ENCODE results near the gene COL26A1.
A peak's percentile ranks its signal among the peaks of the same experiment; 100 is the strongest.

Gene COL26A1

GRCh38 chr7:101352920-101353308 is 9.8 kb upstream of the COL26A1 start:
- H3K27me3 ChIP-seq = peaks cover 0 to 34% of the 10 kb centered on the region in 2 donors
- intact Hi-C loops (cut with DNase I; ENCODE audit: low total_unique reads) = no loop called here
- H3K4me1 ChIP-seq = no peaks in the 10 kb centered on the region
- no peak overlapping the region for H3K4me3 ChIP-seq
- DNase-seq = no peak
- no peaks in the 10 kb centered on the region for H3K36me3 ChIP-seq
- H3K27ac ChIP-seq = no peak overlapping the region
- H3K9me3 ChIP-seq = no peaks in the 10 kb centered on the region
- TF ChIP-seq, protein P1, sequence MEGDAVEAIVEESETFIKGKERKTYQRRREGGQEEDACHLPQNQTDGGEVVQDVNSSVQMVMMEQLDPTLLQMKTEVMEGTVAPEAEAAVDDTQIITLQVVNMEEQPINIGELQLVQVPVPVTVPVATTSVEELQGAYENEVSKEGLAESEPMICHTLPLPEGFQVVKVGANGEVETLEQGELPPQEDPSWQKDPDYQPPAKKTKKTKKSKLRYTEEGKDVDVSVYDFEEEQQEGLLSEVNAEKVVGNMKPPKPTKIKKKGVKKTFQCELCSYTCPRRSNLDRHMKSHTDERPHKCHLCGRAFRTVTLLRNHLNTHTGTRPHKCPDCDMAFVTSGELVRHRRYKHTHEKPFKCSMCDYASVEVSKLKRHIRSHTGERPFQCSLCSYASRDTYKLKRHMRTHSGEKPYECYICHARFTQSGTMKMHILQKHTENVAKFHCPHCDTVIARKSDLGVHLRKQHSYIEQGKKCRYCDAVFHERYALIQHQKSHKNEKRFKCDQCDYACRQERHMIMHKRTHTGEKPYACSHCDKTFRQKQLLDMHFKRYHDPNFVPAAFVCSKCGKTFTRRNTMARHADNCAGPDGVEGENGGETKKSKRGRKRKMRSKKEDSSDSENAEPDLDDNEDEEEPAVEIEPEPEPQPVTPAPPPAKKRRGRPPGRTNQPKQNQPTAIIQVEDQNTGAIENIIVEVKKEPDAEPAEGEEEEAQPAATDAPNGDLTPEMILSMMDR (IDR thresholded peaks at IDR 0.05) = no peak

DNA sequence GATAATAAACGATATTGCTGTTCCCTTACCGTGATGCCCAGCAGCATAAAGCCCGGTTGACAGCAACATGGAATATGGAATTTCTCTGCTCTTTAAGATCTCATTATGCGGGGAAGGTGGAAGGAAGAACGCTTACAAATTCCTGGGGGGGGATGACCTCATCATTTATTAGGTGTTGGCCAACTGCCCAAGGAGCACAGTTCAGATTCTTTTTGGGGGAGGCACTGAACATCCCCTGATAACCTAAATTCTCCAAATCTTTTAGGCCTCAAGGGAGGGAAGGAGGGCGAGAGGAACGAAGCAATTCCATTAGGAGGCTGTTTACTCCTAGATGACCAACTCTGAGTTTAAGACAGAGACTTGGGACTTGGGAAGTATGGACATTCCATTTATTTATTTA is 5.2 kb upstream of the COL26A1 start:
- TF ChIP-seq, protein P1 (IDR thresholded peaks at IDR 0.05) = no peak
- Histone ChIP-seq H3K9me3 (no peaks in the 10 kb centered on the region), H3K27me3 (peaks cover 0 to 31% of the 10 kb centered on the region in 2 donors), H3K36me3 (no peaks in the 10 kb centered on the region), H3K4me3 (no peak overlapping the region), H3K4me1 (peaks cover 0 to under 1% (median 0%) of the 10 kb centered on the region in 4 donors), H3K27ac (no peak overlapping the region)
- intact Hi-C loops (cut with DNase I; ENCODE audit: low total_unique reads) = no loop called here
- no peak for DNase-seq

DNA sequence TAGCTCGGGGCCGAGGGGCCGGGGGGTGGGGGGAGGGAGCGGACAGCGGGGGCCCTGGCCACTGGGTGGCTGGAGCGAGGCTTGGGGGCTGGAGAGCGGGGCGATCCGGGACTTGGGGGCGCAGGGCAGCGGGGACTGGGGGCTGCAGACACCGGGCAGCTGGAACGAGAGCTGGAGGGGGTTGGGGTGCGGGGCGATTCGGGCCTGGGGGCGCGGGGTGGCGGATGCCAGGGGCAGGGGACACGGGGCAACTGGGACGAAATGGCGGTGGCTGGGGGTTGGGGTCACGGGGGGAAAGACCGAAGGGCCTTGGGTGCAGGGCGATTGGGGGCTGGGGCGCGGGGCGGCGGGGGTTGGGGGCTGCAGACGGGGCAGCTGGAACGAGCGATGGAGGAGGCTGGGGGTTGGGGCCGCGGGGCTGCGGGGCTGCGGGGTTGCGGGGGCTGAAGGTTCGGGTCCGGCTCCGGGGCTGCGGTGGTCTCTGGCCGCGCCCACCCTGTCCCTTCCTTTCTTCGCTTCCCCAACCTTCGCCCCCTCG is 590 bp downstream of the COL26A1 start:
- Histone ChIP-seq H3K4me1 (peaks cover 0 to 19% (median 18%) of the 10 kb centered on the region in 4 donors), H3K27ac (no peak overlapping the region), H3K36me3 (no peaks in the 10 kb centered on the region), H3K4me3 (peak overlapping the region; percentile 38 to 49), H3K9me3 (no peaks in the 10 kb centered on the region), H3K27me3 (peaks cover 0 to 57% of the 10 kb centered on the region in 2 donors)
- TF ChIP-seq, protein P1 (IDR thresholded peaks at IDR 0.05) = no peak
- intact Hi-C loops (cut with DNase I; ENCODE audit: low total_unique reads) = no loop called here
- no peak for DNase-seq

DNA sequence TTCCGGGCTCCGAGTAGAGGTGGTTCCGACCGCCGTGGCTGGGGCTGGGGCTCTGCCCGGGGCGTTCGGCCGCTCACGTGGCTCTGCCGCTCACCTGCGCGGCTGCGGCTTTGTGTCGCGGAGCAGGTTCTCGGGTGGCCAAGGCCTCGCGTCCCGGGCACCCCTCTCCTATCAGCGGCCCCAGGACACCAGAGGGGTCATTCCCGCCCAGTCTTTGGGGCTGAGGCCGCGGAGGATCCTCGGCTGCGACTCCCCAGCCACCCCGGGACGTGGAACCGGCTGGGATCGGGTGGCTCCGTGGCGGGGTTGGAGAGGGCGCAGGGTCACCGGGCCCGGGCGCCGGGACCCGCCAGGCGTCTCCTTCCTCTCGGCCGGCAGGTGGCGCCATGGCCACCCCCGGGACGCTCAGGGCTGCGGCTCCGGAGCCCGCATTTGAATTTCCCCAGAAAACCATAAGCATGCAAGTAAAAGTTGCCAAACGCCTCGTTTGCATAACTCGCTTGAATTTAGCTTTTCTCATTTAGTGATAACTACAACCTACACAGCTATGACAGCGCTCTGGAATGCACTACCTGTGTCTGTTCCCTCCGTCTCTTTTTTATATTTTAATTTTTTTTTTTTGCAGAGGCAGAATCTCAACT is 1.2 kb downstream of the COL26A1 start:
- TF ChIP-seq, protein P1 (IDR thresholded peaks at IDR 0.05) = peak; percentile 69 to 93
- DNase-seq = peak; percentile 34 to 68
- H3K36me3 ChIP-seq = no peaks in the 10 kb centered on the region
- intact Hi-C loops (cut with DNase I; ENCODE audit: low total_unique reads) = no loop called here
- no peak overlapping the region for H3K27ac ChIP-seq
- peaks cover 0 to 57% of the 10 kb centered on the region in 2 donors for H3K27me3 ChIP-seq
- H3K4me1 ChIP-seq = peaks cover 0 to 19% (median 18%) of the 10 kb centered on the region in 4 donors
- H3K4me3 ChIP-seq = peak overlapping the region; percentile 38 to 49
- no peaks in the 10 kb centered on the region for H3K9me3 ChIP-seq

DNA sequence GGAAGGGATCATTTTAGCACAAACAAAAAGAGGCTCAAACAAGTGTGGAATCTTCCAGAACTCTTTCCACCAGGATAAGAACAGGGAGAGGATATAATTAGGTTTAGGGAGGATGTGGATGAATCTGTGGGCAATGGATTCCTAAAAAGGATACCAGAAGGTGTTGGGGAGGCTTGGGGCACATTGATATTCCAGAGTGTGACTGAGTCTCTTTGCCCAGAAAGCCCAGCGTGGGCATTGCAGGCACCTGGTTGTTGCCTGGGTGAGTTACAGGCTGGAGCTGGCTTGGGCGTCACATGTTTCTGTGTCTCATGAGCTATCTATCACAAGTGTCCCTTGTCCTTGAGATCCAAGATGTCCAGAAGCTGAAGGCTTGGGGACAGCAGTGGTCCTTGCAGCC is 3.3 kb downstream of the COL26A1 start:
- no peak for DNase-seq
- TF ChIP-seq, protein P1 (IDR thresholded peaks at IDR 0.05) = no peak
- Histone ChIP-seq H3K4me1 (peaks cover 0 to 19% (median 18%) of the 10 kb centered on the region in 4 donors), H3K36me3 (no peaks in the 10 kb centered on the region), H3K9me3 (no peaks in the 10 kb centered on the region), H3K4me3 (no peak overlapping the region), H3K27me3 (peaks cover 0 to 67% of the 10 kb centered on the region in 2 donors), H3K27ac (no peak overlapping the region)
- intact Hi-C loops (cut with DNase I; ENCODE audit: low total_unique reads) = no loop called here
